GM19351 (cell line): ENCODE data around the gene ADAP2.
"Not testable (repeated sequence)": the region's sequence is repeated elsewhere in the genome, so short reads cannot be mapped to it uniquely, and the experiment has no call there.

Experiments
- ATAC-seq: cut with Tn5 transposase; IDR thresholded peaks from one replicate; pipeline ENCODE4 v1.9.1; 2021; ENCODE audit warnings: mild to moderate bottlenecking, moderate library complexity; ENCODE audit not compliant: unreplicated experiment

The ADAP2 gene

DNA sequence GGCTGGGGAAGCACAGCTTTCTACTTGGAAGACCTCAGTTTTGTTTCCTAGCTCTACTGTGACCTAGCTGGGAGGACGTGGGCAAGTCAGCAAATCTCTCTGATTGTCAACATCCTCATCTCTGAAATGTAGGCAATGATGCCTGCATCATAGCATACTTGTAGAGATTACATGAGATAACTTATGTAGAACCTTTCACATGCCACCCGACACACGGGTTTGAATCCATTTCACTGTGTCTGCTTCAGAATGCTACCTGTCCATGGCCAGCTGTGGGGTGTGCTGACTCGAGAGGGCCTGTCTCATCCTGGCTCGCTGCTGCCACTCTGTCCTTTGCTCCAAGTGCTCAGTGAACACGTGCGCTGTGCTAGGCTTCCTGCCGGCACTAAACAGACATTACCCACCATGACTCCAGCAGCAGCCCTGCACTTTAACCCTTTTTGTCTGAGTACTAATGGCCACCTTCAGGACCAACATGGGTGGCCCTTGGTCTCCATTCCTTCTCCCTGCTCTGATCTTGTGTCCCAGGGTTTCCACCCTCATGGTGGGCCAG is 7.4 kb downstream of the ADAP2 start:
- no peak for ATAC-seq

GRCh38 chr17:30929861-30930260 is 8.1 kb downstream of the ADAP2 start:
- ATAC-seq: not testable (repeated sequence)

DNA sequence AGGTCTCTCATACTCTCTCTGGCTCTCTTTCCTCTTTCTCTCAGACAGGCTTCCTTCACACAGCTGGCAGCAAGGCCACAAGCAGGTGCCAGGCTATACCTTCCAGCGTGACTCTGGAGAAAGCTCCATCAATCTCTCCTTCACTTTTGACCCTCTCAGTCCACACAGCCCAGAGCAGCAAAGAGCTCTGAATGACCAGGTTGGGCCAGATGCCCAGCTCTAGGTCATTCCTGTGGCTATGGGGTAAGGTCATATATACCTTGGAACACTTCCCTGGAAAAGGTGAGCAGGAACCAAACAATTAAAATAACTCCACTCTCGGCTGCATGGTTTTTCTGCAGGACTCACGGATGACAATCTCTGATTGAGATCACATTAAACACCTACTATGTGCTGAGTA is 8.8 kb downstream of the ADAP2 start:
- no peak for ATAC-seq

DNA sequence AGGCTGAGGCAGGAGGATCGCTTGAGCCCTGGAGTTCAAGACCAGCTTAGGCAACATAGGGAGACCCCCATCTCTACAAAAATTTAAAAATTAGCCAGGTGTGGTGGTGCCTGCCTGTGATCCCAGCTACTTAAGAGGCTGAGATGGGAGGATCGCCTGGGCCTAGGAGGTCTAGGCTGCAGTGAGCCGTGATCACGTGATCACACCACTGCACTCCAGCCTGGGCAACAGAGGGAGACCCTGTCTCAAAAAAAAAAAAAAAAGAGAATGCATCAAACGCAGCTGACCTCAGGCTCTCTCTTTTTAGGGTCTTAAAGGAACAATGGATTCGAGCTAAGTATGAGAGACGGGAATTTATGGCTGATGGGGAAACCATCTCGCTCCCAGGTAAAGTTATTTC is 9.8 kb downstream of the ADAP2 start:
- ATAC-seq: not testable (repeated sequence)

DNA sequence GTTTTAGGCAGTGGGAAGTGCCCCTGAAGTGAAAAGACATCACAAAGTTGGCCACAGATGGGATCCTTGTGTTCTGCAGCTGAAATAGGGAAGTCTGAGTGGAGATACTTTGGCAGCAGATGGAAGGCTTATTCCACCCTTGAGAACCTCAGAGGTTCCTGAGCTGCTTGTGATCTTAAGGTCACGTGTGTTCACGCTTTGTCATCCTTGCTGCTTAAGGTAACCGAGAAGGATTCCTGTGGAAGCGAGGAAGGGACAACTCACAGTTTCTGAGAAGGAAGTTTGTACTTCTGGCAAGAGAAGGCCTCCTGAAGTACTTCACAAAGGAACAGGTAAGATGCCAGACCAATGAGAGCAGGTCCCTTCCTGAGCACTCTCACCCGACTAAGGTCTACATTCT is 12.2 kb downstream of the ADAP2 start:
- ATAC-seq: no peak

DNA sequence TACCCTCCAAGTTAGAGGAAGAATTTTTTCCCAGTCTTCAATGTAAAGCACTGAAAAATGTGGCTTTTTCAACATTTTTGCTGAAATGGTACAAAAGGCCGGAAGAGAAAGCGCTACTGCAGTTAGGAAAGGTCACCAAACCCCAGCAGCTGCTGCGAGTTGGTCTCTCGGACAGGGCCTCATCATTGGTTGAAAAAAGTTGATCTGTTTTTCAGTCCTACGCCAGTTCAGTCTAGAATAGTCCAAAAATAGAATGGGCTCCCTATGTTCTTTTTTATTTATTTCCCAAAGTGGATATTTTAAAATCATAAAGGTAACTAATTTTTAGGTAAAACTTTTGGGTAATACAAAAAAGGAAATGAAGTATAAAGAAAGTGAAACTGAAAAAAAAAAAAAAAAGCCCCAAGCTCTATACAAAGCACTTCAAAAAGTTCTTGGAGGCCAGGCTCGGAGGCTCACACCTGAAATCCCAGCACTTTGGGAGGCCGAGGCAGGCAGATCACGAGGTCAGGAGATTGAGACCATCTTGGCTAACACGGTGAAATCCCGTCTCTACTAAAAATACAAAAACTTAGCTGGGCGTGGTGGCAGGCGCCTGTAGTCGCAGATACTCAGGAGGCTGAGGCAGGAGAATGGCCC is 17.4 kb downstream of the ADAP2 start:
- no peak for ATAC-seq

- ATAC-seq: no peak
Measured at GRCh38 chr17:30942308-30943079, 20.7 kb downstream of the ADAP2 start.

- no peak for ATAC-seq
Measured at GRCh38 chr17:30947796-30948195, 26.1 kb downstream of the ADAP2 start.

GRCh38 chr17:30950189-30950588 is 28.4 kb downstream of the ADAP2 start:
- no peak for ATAC-seq

GRCh38 chr17:30950669-30951399 is 29.1 kb downstream of the ADAP2 start:
- ATAC-seq: no peak

DNA sequence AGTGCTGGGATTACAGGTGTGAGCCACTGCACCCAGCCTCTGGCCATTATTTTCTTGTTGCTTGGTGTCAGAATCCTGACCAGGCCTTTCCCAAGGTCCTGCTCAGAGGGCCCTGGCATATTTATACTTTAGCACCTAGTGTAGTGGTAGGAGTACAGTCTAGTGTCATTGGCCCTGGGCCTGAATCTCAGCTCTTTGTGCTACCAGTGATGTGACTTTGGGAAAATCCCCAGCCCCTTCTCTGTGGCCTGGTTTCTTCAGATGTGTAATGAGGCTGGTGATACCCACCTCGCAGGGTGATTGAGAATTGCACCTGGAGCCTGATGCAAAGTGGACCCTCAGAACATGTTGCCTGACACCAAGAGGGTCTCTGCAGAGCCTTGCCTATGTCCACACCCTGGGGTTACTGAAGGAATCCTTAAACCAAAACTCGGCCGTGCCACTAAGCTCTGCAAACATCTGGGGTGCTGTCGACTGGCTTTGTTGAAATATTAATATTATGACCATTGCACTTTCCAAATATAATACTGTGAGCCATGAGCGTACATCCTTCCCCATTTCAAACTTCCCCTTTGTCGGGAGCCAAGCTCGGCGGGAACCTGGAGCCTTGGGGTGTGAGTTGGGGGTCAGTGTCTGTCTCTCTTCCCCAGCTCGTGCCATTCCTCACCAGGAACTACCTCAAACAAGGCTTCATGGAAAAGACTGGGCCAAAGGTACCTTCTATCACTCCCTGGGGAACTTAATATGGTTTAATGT is 31.1 kb downstream of the ADAP2 start:
- no peak for ATAC-seq

DNA sequence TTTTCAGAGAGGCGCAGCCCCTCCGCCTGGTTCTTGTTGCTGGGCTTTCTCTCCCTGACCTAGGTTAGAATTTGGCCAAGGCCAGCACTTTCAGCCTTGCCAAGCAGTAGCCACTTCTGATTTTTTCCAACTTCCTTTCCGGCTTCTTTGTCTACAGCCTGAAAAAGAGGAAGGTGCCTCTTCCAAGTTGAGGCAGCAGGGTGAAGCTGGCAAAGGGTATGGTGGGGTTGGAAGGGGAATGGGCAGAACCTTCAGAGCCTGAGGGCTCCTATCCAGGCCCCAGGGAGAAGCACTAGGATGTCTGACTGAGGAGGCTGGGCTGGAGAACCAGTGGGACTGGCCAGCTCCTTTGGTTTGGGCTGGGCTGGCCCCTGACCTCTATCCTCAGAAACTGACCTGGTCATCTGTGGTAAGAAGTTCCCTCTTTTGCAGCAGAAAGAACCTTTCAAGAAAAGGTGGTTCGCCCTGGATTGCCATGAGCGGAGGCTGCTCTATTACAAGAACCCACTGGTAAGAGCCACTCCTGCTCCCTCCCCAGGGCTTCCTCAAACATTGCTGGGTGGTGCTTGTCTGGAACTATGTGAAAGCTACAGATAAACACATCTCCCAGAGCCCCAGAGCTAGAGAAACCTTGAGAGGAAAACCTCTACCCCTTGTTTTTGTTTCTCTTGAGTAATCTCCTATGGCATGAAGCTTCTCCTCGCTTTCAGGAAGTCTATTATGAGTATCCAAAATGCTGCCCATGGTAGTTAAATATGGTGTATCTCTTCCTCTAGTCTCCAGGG is 32.5 kb downstream of the ADAP2 start:
- no peak for ATAC-seq

- no peak for ATAC-seq
Measured at GRCh38 chr17:30956764-30957374, 35.1 kb downstream of the ADAP2 start.

DNA sequence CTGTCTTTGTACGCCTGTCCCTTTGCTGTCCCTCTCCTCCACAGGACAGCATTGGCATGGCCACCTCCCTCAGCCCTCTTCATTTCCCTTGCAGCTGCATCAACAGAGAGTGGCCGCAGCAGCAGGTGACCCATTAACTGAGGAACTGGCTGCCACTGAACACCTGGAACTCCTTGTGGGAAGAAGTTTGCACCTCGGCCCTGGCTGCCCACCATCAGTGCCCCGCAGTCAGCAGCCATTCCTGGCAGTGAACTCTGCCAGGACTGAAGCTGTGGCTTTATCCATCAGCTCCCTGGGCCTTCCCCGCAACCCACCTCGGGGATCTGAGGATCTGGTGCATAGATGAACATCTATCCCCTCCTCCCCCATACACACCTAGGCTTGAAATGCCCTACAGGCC is 36.0 kb downstream of the ADAP2 start:
- no peak for ATAC-seq

DNA sequence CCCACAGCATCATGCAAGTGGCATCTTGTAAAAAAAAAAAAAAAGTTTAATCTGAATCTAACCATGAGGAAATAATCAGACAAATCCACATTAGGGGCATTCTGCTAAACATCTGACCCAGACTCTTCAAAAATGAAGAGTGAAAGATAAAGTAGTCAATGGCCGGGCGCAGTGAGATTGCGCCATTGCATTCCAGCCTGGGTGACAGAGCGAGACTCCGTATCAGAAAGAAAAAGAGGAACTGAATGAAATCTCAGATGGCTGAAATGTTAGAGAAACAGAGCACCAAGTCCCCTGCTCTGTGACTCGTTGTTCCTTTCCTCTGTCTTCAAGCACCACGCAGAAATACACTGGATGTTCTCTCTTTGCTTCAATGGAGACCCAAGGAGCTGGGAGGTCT is 36.4 kb downstream of the ADAP2 start:
- no peak for ATAC-seq

DNA sequence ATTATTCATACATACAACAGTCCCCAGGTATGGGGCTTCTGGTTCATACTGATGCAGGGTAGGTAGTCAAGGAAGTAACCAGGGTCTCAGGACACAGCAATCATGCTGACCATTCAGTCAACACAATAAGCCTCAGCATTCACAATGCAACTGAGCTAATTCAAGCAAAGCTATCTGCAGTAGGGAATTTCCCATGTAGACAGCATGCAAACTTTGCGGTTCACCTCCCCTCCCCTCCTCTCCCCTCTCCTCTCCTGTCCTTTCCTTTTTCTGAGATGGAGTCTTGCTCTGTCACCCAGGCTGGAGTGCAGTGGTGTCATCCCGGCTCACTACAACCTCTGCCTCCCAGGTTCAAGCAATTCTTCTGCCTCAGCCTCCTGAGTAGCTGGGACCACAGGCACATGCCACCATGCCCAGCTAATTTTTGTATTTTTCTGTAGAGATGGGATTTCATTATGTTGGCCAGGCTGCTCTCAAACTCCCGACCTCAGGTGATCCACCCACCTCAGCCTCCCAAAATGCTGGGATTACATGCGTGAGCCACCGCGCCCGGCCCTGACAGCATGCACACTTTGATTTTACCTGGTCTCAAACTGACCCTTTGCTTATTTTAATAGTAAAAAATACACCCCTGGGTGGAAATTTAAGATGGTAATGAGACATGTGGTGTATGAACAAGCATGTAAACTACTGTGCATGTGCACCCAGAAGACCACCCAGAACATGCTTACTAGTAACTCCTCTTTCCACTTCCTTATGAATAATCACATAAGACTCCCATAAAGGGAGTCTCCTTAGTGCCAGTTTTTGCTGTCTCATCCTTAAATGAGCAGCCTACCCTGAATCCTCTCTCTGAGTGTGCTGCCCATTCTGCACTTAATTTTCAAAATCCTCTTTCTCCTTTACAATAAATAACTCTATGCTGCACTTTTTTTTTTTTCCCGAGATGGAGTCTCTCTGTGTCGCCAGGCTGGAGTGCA is 39.8 kb downstream of the ADAP2 start:
- ATAC-seq: no peak

DNA sequence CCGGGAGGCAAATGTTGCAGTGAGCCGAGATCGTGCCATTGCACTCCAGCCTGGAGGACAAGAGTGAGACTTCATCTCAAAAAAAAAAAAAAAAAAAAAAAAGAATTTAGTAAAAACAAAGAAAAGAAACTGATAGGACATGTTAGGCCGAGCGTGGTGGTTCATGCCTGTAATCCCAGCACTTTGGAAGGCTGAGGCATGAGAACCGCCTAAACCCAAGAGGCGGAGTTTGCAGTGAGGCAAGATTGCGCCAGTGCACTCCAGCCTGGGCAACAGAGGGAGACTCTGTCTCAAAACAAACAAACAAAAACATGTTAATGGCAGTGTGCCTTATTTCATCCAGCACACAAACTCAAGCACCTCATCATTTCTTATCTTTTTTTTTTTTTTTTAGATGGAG is 42.6 kb downstream of the ADAP2 start:
- not testable (repeated sequence) for ATAC-seq

DNA sequence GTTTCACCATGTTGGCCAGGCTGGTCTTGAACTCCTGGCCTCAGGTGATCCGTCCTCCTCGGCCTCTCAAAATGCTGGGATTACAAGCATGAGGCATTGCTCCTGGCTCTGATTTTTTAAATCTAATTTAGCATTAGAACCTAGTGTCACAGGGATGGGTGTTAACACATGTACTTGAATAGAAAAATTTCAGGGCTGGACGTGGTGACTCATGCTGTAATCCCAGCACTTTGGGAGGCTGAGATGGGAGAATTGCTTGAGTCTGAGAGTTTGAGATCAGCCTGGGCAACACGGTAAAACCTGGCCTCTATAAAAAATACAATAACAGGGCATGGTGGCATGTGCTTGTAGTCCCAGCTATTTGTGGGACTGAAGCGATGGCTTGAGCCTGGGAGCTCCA is 43.1 kb downstream of the ADAP2 start:
- no peak for ATAC-seq

DNA sequence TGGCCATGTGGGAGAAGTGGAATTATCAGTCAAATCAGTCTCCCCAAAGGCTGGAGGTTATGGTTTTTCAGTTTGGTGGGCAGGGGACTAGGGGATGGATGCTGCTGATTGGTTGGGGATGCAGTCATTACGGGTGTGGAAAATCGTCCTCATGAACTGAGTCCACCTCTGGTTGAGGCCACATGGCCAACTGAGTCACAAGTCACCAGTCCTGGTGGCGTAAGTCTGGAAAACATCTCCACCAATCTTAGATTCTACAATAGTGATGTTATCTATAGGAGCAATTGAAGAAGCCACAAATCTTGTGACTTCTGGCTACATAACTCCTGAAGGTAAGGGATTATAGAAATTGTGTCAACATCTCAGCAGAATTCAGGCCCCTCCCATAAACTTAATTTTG is 43.9 kb downstream of the ADAP2 start:
- no peak for ATAC-seq
